ENCODE data around the gene PRAC2. TPM values are rescaled to one million over a fixed set of nuclear protein-coding genes. Genes with fewer than 3 reads are reported as not detected.

The PRAC2 gene
- total RNA-seq, 1 experiment from 2014 or later = not detected

DNA sequence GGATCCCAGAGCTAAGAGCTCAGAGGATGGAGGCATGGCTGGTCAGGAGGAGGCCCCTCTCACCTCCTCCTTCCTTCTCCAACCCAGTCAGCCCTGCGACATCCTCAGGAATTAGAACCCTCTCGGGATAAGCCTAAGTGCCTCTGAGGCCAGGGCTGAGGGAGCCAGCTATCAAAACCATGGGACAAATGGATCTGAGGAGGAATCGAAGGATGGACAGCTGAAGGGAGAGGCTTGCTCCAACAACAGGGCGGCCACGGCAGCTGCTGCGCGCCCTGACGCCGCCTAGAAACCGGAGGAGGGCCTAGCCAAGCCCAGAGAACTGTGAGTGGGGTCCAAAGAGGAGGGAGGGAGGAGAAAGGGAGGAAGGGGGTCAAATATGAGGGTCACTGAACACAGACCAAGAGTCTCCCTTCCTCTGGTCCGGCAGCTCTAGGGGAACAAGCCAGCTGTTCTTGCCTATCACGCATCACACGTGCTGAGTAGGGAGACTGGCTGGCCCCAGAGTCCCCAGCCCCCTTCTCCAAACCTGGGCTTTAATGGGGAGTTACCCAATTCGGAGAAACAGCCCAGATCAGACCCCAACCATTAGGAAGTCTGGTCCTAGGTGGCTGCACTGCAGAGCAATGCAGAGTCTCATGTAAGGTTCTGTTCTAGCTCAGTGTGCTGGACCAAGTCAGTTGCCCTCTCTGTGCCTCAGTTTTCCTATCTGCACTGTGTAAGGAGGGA, 11.5 kb downstream of the PRAC2 start:
- CTCF ChIA-PET = no interaction called here
- RAD21 ChIA-PET (ENCODE audit: low non-redundant PET in 1 of 2, low total read pairs in 2 of 2, uncharacterized antibody in 2 of 2, unreplicated experiment in 2 of 2) = interaction anchor here in 1 of 2 experiments (1.3 kb wide), 1 partner anchor 144 kb away, joined by 3 read pairs; no protein-coding TSS in a partner anchor
- Histone ChIP-seq H3K9me2 (ENCODE audit: insufficient read depth) (no peaks in the 10 kb centered on the region), H3K4me1 (ENCODE audit: control insufficient read depth in 1 of 2, insufficient read depth in 2 of 2, low read length in 2 of 2) (no peaks in the 10 kb centered on the region), H3K27ac (ENCODE audit: low read depth, low read length) (no peak overlapping the region), H3K9me3 (ENCODE audit: control insufficient read depth in 1 of 2, insufficient read depth in 1 of 2, low read depth in 1 of 2, low read length in 2 of 2) (no peaks in the 10 kb centered on the region), H2AFZ (ENCODE audit: low read depth, low read length, poor library complexity, severe bottlenecking) (no peak overlapping the region), H3K9ac (ENCODE audit: low read length) (no peak overlapping the region), H3K4me3 (replicated peaks in 1 of 2; ENCODE audit: low read depth in 1 of 2, low read length in 2 of 2) (no peak overlapping the region), H3K4me2 (ENCODE audit: low read length) (no peak overlapping the region), H3K36me3 (ENCODE audit: control insufficient read depth in 1 of 2, insufficient read depth in 2 of 2, low read length in 2 of 2) (no peaks in the 10 kb centered on the region), H3K79me2 (ENCODE audit: insufficient read depth, low read length) (no peaks in the 10 kb centered on the region), H4K20me1 (ENCODE audit: insufficient read depth) (no peaks in the 10 kb centered on the region), H3K27me3 (ENCODE audit: insufficient read depth, low read length) (peaks cover 38% of the 10 kb centered on the region; the same call in 1 of the 2 replicates)
- intact Hi-C loops (cut with micrococcal nuclease) = no loop called here
- no peak for TF ChIP-seq FOSL1 (IDR thresholded peaks at IDR 0.05; ENCODE audit: low read depth)
- TF ChIP-seq JUND (IDR thresholded peaks at IDR 0.05) = no peak
- TF ChIP-seq ZNF274 (IDR thresholded peaks at IDR 0.05; ENCODE audit: low read depth, low read length) = no peak
- no peak for TF ChIP-seq YY1 (IDR thresholded peaks at IDR 0.05; ENCODE audit: extremely low read depth, insufficient replicate concordance, low read depth, low read length)
- no peak for TF ChIP-seq SP1 (IDR thresholded peaks at IDR 0.05; ENCODE audit: low read depth)
- POLR2A ChIA-PET = no interaction called here
- BruUV-seq (replicated peaks) = no TSS peak
- DNase-seq (ENCODE audit: low read depth, low spot score) (no peak), ATAC-seq (no peak)

- Histone ChIP-seq H3K27me3 (ENCODE audit: insufficient read depth, low read length) (peaks cover 38% of the 10 kb centered on the region; the same call in 1 of the 2 replicates), H3K36me3 (ENCODE audit: control insufficient read depth in 1 of 2, insufficient read depth in 2 of 2, low read length in 2 of 2) (no peaks in the 10 kb centered on the region), H3K9me3 (ENCODE audit: control insufficient read depth in 1 of 2, insufficient read depth in 1 of 2, low read depth in 1 of 2, low read length in 2 of 2) (no peaks in the 10 kb centered on the region), H3K9ac (ENCODE audit: low read length) (no peak overlapping the region), H3K4me1 (ENCODE audit: control insufficient read depth in 1 of 2, insufficient read depth in 2 of 2, low read length in 2 of 2) (no peaks in the 10 kb centered on the region), H4K20me1 (ENCODE audit: insufficient read depth) (no peaks in the 10 kb centered on the region), H3K27ac (ENCODE audit: low read depth, low read length) (no peak overlapping the region), H3K4me2 (ENCODE audit: low read length) (no peak overlapping the region), H3K9me2 (ENCODE audit: insufficient read depth) (no peaks in the 10 kb centered on the region), H3K4me3 (replicated peaks in 1 of 2; ENCODE audit: low read depth in 1 of 2, low read length in 2 of 2) (no peak overlapping the region), H2AFZ (ENCODE audit: low read depth, low read length, poor library complexity, severe bottlenecking) (no peak overlapping the region), H3K79me2 (ENCODE audit: insufficient read depth, low read length) (no peaks in the 10 kb centered on the region)
- TF ChIP-seq, protein P1, sequence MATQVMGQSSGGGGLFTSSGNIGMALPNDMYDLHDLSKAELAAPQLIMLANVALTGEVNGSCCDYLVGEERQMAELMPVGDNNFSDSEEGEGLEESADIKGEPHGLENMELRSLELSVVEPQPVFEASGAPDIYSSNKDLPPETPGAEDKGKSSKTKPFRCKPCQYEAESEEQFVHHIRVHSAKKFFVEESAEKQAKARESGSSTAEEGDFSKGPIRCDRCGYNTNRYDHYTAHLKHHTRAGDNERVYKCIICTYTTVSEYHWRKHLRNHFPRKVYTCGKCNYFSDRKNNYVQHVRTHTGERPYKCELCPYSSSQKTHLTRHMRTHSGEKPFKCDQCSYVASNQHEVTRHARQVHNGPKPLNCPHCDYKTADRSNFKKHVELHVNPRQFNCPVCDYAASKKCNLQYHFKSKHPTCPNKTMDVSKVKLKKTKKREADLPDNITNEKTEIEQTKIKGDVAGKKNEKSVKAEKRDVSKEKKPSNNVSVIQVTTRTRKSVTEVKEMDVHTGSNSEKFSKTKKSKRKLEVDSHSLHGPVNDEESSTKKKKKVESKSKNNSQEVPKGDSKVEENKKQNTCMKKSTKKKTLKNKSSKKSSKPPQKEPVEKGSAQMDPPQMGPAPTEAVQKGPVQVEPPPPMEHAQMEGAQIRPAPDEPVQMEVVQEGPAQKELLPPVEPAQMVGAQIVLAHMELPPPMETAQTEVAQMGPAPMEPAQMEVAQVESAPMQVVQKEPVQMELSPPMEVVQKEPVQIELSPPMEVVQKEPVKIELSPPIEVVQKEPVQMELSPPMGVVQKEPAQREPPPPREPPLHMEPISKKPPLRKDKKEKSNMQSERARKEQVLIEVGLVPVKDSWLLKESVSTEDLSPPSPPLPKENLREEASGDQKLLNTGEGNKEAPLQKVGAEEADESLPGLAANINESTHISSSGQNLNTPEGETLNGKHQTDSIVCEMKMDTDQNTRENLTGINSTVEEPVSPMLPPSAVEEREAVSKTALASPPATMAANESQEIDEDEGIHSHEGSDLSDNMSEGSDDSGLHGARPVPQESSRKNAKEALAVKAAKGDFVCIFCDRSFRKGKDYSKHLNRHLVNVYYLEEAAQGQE (IDR thresholded peaks at IDR 0.05; ENCODE audit: low read depth) = no peak
- TF ChIP-seq SRF (IDR thresholded peaks at IDR 0.05; ENCODE audit: low read depth) (no peak), ELF1 (IDR thresholded peaks at IDR 0.05; ENCODE audit: borderline replicate concordance, low read depth) (no peak), RAD21 (IDR thresholded peaks at IDR 0.05; ENCODE audit: low read depth) (no peak), SIN3A (IDR thresholded peaks at IDR 0.05; ENCODE audit: low read depth) (no peak)
- POLR2A ChIA-PET = no interaction called here
- no TSS peak for BruUV-seq (replicated peaks)
- RAD21 ChIA-PET (ENCODE audit: low non-redundant PET in 1 of 2, low total read pairs in 2 of 2, uncharacterized antibody in 2 of 2, unreplicated experiment in 2 of 2) = interaction anchor here in 1 of 2 experiments (1.3 kb wide), 1 partner anchor 144 kb away, joined by 3 read pairs; no protein-coding TSS in a partner anchor
- no peak for ATAC-seq
- no peak for DNase-seq (ENCODE audit: low read depth, low spot score)
- CTCF ChIA-PET = no interaction called here
- intact Hi-C loops (cut with micrococcal nuclease) = no loop called here
These were observed 12.0 kb downstream of the PRAC2 start for GRCh38 chr17:48735062-48735351.
